ENCODE measurements around the gene DCAF4. TPM values are rescaled to one million over a fixed set of nuclear protein-coding genes. Genes with fewer than 3 reads are reported as not detected.

The DCAF4 gene
- total RNA-seq, 1 donor from 2014 or later, result 21.6 TPM

Other genes starting within 250 kb of the DCAF4 start
- 1.5 and 2.8 TPM in 2 replicates for gene DPF3, start 32.4 kb upstream of the DCAF4 start, total RNA-seq
- 7.4 and 9.1 TPM in 2 replicates for gene ZFYVE1, start 100.6 kb downstream of the DCAF4 start, total RNA-seq
- 127 and 131 TPM in 2 replicates for gene RBM25, start 132.1 kb downstream of the DCAF4 start, total RNA-seq
- 34.1 and 39.1 TPM in 2 replicates for gene PSEN1, start 210.0 kb downstream of the DCAF4 start, total RNA-seq